Activated CD4-positive, CD25-positive, alpha-beta regulatory T cell (primary cell): ENCODE results near the gene C15orf39.

ENCODE experiments used
- DNase-seq, 4 experiments: peaks; one replicate each; lab custom pipeline; 2025; lab: John Stamatoyannopoulos, UW

C15orf39 gene

DNA sequence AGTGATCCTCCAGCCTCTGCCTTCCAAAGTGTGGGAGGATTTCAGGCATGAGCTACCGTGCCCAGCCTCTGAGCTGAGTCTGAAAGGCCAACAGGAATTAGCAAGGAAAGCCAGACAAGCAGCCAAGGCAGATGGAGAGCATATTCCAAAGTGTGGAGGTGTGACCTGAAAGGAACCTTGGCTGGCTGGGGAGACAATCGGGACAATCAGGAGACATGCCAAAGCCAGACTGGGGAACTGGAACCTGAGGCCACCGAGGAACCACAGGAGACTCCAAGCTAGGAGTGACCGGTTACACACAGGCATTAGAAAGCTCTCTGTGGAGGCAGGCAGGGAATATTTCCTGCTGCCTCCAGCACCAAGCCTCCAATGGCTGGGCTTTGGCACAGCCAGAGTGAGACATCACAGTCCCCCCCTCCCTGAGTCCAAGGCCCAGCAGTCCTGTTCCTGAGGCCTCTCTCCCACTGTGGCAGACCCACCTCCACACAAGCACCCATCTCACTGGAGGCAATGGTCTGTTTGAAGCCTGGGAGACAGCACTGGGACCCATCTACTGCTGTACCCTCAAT, 4.5 kb upstream of the C15orf39 start:
- no peak for DNase-seq

- no peak for DNase-seq
Observed at GRCh38 chr15:75198560-75199356, 2.9 kb upstream of the C15orf39 start.

DNA sequence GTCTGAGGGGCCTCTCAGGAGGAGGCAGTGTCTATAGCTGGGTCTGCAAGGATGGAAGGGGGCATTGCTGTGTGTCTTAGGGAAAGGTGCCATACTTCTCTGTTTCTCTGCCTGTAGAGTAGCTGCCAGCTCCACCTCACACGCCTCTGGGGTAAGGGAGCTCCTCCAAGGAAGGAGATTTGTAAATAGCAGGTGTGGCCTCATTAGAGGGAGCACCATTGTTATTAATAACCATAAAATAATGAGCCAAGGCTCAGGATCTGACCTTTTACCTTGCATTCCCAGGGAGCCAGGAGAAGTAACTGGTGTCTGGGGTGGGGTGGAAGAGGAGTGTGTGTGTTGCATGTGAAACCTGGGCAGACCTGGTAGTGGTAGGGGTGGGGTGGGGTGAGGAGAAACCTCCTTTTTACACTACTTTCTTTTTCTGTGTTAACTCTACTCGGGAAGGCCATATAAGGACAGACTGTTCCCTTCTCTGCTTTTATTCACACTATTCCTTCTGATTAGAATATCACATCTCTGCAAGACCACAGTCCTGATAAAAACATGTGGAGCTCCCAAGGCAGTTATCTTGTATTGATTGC, 2.2 kb upstream of the C15orf39 start:
- no peak for DNase-seq

DNA sequence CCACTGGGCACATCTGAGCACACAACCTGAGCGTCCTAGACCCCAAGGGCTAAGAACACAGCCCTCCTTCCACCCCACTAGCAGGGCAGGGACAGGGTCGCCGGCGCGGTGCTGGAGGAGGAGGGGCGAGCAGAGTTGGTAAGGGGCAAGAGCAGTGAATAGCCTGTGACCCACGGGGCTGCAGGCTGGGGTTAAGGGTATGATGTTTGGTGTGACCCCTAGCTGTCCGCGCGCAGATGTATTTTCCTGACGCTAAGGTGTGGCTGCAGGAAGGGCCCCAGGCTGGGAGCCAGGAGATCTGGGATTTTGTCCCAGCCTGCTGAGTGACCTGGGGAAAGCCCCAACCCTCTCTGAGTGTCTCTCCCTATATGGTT, 1.3 kb upstream of the C15orf39 start:
- DNase-seq: no peak

DNA sequence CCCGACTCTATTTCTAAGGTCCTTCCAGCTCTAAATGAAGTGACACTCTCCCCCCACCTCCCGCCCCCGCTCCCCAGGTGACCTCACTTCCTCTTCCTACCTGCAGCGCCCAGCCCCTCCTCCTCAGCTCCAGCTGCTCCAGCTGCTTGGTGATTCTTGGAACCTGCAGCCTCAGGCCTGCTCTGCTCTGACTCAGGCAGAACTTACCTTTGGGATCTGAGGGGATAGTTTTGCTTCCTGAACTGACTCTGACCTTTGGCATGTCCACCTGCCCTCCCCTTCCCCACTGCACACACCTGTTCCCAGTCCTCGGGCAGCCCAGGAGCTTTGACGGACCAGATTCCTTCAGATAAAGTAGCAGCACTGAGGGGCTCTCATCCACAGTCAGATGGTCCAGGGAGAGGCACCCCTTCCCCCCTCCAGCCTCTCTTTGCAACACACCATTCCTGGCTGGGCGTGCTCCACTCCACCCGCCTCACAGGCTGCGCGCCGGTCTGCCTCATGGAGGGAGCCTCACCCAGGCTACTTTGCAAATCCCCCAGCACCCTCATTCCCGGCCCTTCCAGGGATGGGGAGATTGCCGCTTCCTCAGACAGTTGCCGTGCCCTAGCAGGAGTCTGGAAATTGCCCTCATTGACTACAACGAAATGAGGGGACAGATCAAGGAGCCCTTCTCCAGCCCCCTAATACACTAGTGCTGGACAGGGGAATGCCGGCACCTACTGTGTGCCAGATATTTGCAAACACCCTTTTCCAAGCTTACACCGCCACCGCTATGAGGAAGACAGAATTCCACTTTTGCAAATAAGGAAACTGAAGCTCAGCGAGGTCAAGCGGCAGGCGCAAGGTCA, 692 bp upstream of the C15orf39 start:
- DNase-seq: peak in 3 of 4 experiments; percentile 8 to 25 (median 9)

GRCh38 chr15:75202251-75203016, 752 bp downstream of the C15orf39 start:
- DNase-seq: peak; percentile 66 to 83 (median 76)

GRCh38 chr15:75203017-75203907, 1.6 kb downstream of the C15orf39 start:
- DNase-seq: no peak

DNA sequence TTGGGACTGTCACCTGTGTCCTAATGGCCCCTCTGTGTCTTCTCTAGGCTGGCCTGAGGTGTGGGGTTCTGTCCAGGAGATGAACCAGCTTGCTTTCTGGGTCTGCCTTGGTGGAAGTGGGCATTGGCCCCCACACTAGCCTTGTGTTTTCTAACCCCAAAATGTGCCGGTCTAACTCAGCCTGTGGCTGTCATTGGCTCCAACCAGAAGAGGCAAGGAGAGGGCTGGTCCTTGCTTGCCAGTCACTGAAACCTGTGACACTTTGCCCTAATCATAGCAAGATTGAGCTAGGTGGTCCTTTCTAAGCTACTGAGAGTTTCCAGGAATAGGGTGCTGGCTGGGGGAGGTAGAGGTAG, 2.2 kb downstream of the C15orf39 start:
- no peak for DNase-seq

DNA sequence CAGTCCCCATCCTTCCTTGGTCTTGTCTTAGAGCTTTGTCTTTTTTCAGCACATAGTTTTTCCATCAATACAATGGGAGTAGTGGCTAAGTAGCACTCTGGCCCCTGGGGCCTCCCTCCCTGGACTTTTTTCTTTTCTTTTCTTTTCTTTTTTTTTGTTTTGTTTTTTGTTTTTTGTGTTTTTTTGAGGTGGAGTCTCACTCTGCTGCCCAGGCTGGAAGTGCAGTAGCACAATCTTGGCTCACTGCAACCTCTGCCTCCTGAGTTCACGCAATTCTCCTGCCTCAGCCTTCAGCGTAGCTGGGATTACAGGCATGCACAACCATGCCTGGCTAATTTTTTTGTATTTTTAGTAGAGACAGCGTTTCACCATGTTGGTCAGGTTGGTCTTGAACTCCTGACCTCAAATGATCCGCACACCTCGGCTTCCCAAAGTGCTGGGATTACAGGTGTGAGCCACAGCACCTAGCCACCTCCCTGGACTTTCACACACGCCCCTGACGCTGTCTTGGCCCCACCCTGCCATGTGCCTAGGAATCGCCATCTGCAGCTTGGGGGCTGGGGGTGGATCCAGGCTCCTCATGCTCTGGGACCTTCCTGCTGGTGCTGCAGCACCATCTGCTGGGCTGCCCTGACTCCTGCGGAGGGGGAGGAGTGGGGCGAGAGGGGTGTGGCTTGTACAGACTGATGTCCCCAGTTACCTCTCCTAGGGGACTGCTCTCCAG, 2.8 kb downstream of the C15orf39 start:
- DNase-seq: peak; percentile 61 to 70 (median 68)

DNA sequence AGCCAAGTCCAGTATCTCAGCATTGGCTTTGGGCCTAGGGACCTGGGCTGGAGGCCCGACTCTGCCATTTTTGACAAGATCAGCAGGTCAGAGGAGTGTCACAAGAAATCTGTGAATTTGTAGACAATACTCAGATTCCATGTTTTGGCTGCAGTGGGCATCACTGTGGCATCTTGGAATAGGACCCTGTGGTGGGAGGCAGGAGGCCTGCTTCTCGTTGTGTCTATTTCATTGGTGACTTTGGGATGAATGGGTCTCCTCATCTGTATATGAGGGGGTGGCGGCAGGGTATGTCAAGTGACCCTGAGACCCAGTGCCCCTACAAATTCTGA, 3.3 kb downstream of the C15orf39 start:
- no peak for DNase-seq

DNA sequence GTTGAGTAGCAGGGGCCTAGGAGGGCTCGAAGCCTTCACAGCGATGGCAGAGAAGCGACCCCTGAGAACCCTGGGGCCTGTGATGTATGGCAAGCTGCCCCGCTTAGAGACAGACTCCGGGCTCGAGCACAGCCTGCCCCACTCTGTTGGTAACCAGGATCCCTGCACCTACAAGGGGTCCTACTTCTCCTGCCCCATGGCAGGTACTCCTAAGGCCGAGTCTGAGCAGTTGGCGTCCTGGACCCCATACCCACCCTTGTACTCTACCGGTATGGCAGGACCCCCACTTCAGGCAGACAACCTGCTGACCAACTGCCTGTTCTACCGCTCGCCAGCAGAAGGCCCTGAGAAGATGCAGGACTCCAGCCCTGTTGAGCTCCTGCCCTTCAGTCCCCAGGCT, 4.3 kb downstream of the C15orf39 start:
- no peak for DNase-seq

GRCh38 chr15:75206803-75207617, 5.3 kb downstream of the C15orf39 start:
- DNase-seq: no peak

DNA sequence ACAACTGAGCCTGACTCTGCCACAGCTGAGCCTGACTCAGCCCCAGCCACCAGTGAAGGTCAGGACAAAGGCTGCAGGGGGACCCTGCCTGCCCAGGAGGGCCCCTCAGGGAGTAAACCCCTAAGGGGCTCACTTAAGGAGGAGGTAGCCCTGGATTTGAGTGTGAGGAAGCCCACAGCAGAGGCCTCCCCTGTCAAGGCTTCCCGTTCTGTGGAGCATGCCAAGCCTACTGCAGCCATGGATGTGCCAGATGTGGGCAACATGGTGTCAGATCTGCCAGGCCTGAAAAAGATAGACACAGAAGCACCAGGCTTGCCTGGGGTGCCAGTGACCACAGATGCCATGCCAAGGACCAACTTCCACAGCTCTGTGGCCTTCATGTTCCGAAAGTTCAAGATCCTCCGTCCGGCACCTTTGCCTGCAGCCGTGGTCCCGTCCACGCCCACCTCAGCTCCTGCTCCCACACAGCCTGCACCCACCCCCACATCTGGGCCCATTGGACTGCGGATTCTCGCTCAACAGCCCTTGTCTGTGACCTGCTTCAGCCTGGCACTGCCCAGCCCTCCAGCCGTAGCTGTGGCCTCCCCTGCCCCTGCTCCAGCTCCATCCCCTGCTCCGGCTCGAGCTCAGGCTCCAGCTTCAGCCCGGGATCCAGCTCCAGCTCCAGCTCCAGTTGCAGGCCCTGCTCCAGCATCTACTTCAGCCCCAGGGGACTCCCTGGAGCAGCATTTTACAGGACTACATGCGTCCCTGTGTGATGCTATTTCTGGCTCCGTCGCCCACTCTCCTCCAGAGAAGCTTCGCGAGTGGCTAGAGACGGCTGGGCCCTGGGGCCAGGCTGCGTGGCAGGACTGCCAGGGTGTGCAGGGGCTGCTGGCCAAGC, 6.2 kb downstream of the C15orf39 start:
- DNase-seq: no peak

- no peak for DNase-seq
Observed at GRCh38 chr15:75208501-75209288, 7.0 kb downstream of the C15orf39 start.

DNA sequence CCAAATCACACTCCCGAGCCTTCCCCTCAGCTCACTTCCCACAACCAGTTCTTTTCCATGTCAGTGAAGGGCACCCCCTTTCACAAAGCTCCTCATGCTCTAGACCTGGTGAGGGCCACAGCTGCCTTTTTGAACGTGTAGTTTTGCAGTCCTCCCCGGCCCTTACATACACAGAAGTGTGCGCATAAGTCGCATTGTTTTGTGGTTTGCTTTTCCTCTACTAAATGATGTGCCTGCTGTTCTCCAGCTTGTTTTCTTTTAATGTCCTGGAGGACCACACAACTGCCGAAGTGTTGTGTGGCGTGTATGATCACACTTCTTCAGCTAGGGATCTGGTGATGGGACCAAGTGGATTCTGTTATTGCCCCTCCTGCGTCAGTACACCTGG, 7.6 kb downstream of the C15orf39 start:
- no peak for DNase-seq

DNA sequence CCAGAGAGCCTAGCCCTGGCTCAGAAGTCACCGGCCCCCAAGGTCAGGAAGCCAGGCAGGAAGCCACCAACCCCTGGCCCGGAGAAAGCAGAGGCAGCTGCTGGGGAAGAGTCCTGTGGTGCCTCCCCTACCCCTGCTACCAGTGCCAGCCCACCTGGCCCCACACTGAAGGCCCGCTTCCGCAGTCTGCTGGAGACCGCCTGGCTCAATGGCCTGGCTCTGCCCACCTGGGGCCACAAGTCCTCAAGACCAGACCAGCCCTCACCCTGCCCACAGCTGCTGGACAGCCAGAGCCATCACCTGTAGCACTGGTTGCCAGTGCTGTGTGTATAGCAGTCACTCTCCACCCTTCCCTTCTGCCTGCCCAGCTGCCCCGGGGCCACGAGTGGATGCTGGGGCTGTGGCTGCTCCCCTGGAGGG, 9.1 kb downstream of the C15orf39 start:
- DNase-seq: no peak

- no peak for DNase-seq
Observed at GRCh38 chr15:75211436-75212199, 9.9 kb downstream of the C15orf39 start.
